Measurements from ENCODE around the gene KCTD17.

DNA sequence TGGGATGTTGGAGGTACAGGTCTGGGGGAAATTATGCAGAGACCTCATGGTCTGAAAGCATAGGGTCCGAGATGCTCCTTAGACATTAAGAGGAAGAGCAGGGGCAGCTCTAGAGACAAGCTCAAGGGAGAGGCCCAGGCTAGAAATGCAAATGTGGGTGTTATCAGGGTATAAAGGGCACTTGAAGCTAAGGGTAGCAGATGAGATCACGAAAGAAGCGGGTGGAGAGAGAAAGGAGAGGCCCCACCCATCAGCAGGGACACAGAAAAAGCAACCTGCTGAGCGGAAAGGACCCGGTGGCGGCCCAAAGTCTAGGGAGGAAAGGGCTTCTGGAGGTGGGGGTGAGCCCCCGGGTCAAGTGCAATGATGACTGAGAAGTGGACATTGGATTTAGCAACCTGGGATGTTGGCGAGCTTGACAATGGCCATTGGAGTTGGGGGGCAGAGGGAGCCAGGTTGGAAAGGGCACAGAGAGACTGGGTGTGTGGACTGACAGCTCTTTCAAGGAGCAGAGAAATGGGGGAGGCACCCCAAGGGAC, 49.1 kb downstream of the KCTD17 start:
- TF ChIP-seq, protein P1, sequence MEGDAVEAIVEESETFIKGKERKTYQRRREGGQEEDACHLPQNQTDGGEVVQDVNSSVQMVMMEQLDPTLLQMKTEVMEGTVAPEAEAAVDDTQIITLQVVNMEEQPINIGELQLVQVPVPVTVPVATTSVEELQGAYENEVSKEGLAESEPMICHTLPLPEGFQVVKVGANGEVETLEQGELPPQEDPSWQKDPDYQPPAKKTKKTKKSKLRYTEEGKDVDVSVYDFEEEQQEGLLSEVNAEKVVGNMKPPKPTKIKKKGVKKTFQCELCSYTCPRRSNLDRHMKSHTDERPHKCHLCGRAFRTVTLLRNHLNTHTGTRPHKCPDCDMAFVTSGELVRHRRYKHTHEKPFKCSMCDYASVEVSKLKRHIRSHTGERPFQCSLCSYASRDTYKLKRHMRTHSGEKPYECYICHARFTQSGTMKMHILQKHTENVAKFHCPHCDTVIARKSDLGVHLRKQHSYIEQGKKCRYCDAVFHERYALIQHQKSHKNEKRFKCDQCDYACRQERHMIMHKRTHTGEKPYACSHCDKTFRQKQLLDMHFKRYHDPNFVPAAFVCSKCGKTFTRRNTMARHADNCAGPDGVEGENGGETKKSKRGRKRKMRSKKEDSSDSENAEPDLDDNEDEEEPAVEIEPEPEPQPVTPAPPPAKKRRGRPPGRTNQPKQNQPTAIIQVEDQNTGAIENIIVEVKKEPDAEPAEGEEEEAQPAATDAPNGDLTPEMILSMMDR (conservative IDR thresholded peaks at IDR 0.05): no peak
- TF ChIP-seq ZFX (IDR thresholded peaks at IDR 0.05): no peak

Measured in C4-2B (cell line).